Endothelial cell of umbilical vein (primary cell): ENCODE results near the gene PCDHGA10. TPM values are rescaled to one million over a fixed set of nuclear protein-coding genes. Genes with fewer than 3 reads are reported as not detected.
"Not testable (repeated sequence)": the region's sequence is repeated elsewhere in the genome, so short reads cannot be mapped to it uniquely, and the experiment has no call there.

Experiments used
- BruUV-seq: library from RNA; stranded (reverse); fragments of 400-500 nt; replicated peaks from 2 replicates; lab custom pipeline; 2021; lab: Mats Ljungman, UMichigan
- CTCF ChIA-PET: fragments of 300-600, 350-600 bp; sonication (Branson Sonifier 250); formaldehyde crosslinking; loops from one replicate; lab custom pipeline; 2021; ENCODE audit warnings: antibody characterized with exemption, inconsistent platforms; lab: Charles Lee
- POLR2A ChIA-PET: fragments of 300-600, 350-600 bp; sonication (Branson Sonifier 250); formaldehyde crosslinking; loops from one replicate; lab custom pipeline; 2021; ENCODE audit warnings: antibody characterized with exemption, inconsistent platforms; lab: Charles Lee
- DNase-seq: peaks from one replicate; pipeline ENCODE4 v3.0.0-alpha.2; 2011; ENCODE audit warnings: low read depth, low spot score
- FAIRE-seq: peaks from 2 replicates; lab custom pipeline; 2011; peaks lifted over from hg19 to GRCh38; lab: Jason Lieb, UNC
- H2AFZ ChIP-seq: 2 replicates; pipeline ENCODE4 v1.6.0; 2012; ENCODE audit warnings: low read depth, low read length, control low read depth, inconsistent platforms
- H3K27ac ChIP-seq: 2 replicates; pipeline ENCODE4 v1.5.1; 2011; ENCODE audit warnings: low read depth, mild to moderate bottlenecking, control low read depth, low read length, moderate library complexity; ENCODE audit not compliant: insufficient read depth
- H3K27me3 ChIP-seq, 2 experiments: 2 replicates each; pipeline versions ENCODE4 v1.6.0 to v1.6.1; 2011; ENCODE audit warnings: low read length in 2 of 2, mixed read lengths in 1 of 2; ENCODE audit not compliant: control insufficient read depth in 2 of 2, insufficient read depth in 2 of 2
- H3K36me3 ChIP-seq, 2 experiments: 2 replicates in 1 of 2; 3 replicates in 1 of 2; pipeline ENCODE4 v1.5.1; 2011; ENCODE audit warnings: low read length in 2 of 2, mild to moderate bottlenecking in 1 of 2, moderate library complexity in 1 of 2; ENCODE audit not compliant: control insufficient read depth in 2 of 2, insufficient read depth in 2 of 2; ENCODE audit errors: extremely low read depth in 1 of 2
- H3K4me1 ChIP-seq: 3 replicates; pipeline ENCODE4 v1.5.1; 2011; ENCODE audit warnings: mild to moderate bottlenecking, low read length; ENCODE audit not compliant: control insufficient read depth, insufficient read depth; ENCODE audit errors: extremely low read depth
- H3K4me2 ChIP-seq: 2 replicates; pipeline ENCODE4 v1.6.1; 2011; ENCODE audit warnings: low read length, control low read depth, mixed read lengths; ENCODE audit not compliant: insufficient read depth
- H3K4me3 ChIP-seq, 3 experiments: fragments of 200-600 bp in 1 of 3; sonication (generic), shearing (Covaris generic) in 1 of 3; replicated peaks in 1 of 3; 2 replicates each; pipeline ENCODE4 v1.5.1; 2011 to 2016; ENCODE audit warnings: control low read depth in 3 of 3, low read length in 3 of 3, mild to moderate bottlenecking in 2 of 3, inconsistent platforms in 1 of 3, low read depth in 1 of 3, moderate library complexity in 1 of 3; ENCODE audit not compliant: insufficient read depth in 1 of 3
- H3K79me2 ChIP-seq: 2 replicates; pipeline ENCODE4 v1.6.0; 2012; ENCODE audit warnings: low read length, inconsistent platforms; ENCODE audit not compliant: control insufficient read depth, insufficient read depth
- H3K9ac ChIP-seq: replicated peaks from 2 replicates; pipeline ENCODE3; 2011; ENCODE audit warnings: low read length, control low read depth; ENCODE audit not compliant: insufficient read depth; ENCODE audit errors: extremely low read depth
- H3K9me1 ChIP-seq: replicated peaks from 3 replicates; pipeline ENCODE4 v1.6.0; 2011; ENCODE audit warnings: mild to moderate bottlenecking, low read length; ENCODE audit not compliant: control insufficient read depth, insufficient read depth; ENCODE audit errors: extremely low read depth
- H3K9me3 ChIP-seq: replicated peaks from 2 replicates; pipeline ENCODE4 v1.5.1; 2012; ENCODE audit warnings: low read length, inconsistent platforms; ENCODE audit not compliant: control insufficient read depth, insufficient read depth
- H4K20me1 ChIP-seq: replicated peaks from 2 replicates; pipeline ENCODE3; 2011; ENCODE audit warnings: mild to moderate bottlenecking, low read length; ENCODE audit not compliant: control insufficient read depth, insufficient read depth; ENCODE audit errors: extremely low read depth
- EZH2 ChIP-seq: IDR thresholded peaks from 2 replicates; pipeline ENCODE4 v1.6.1; 2012; ENCODE audit warnings: borderline replicate concordance, low read depth, mild to moderate bottlenecking, moderate library complexity, low read length, inconsistent platforms; ENCODE audit not compliant: severe bottlenecking
- FOS ChIP-seq: IDR thresholded peaks from 2 replicates; pipeline ENCODE4 v1.6.1; 2011; ENCODE audit warnings: mild to moderate bottlenecking, low read length, moderate library complexity, borderline replicate concordance; ENCODE audit not compliant: insufficient read depth
- GATA2 ChIP-seq: IDR thresholded peaks from 2 replicates; pipeline ENCODE4 v1.7.0; 2011; ENCODE audit warnings: low read depth, mild to moderate bottlenecking, moderate library complexity, mixed read lengths, low read length; ENCODE audit not compliant: insufficient read length, insufficient read depth
- MYC ChIP-seq: IDR thresholded peaks from one replicate; pipeline ENCODE4 v1.6.1; 2011; ENCODE audit warnings: mild to moderate bottlenecking, low read depth, low read length
- POLR2A ChIP-seq: IDR thresholded peaks from 2 replicates; pipeline ENCODE4 v1.6.1; 2012; ENCODE audit warnings: low read depth, mild to moderate bottlenecking, control low read depth, low read length
- POLR2AphosphoS5 ChIP-seq: IDR thresholded peaks from 2 replicates; pipeline ENCODE4 v1.6.1; 2012; ENCODE audit warnings: low read depth, mild to moderate bottlenecking, control low read depth, low read length, moderate library complexity; ENCODE audit not compliant: insufficient read depth
- dilution Hi-C: fragments of 300-500 bp; cut with MboI; formaldehyde crosslinking; loops from one replicate; pipeline ENCODE4 v1.15.0; 2019; ENCODE audit warnings: low sequenced_read_pairs; ENCODE audit not compliant: extremely low pct_ligation_motif_present
- intact Hi-C: fragments of 100-400 bp; cut with micrococcal nuclease; formaldehyde crosslinking; loops from one replicate; pipeline ENCODE4 v1.10.0; 2022
- polyA plus RNA-seq, 4 experiments: library from polyadenylated mRNA; depleted of rRNA in 3 of 4; stranded (reverse) in 3 of 4; unstranded in 1 of 4; fragments of >200 nt; gene quantifications; 2 replicates each; pipeline versions ENCODE4 v1.2.1 to v1.2.3, GENCODE V29; 2011 to 2012; ENCODE audit warnings: missing spikeins in 1 of 4
- total RNA-seq: library from RNA; stranded (reverse); gene quantifications from 2 replicates; pipeline ENCODE4 v1.2.3, GENCODE V29; 2021
- TF ChIP-seq, protein P1 (sequence below): IDR thresholded peaks from 2 replicates; pipeline ENCODE4 v1.6.1; 2011; ENCODE audit not compliant: insufficient read depth, insufficient read length
- TF ChIP-seq, protein P2 (sequence below), 2 donors: IDR thresholded peaks; 1 replicate in 1 of 2; 2 replicates in 1 of 2; pipeline ENCODE4 v1.5.1; 2011; ENCODE audit warnings: low read length in 2 of 2, mild to moderate bottlenecking in 2 of 2, moderate library complexity in 2 of 2, control low read depth in 1 of 2, inconsistent platforms in 1 of 2, low read depth in 1 of 2; ENCODE audit not compliant: insufficient read depth in 1 of 2; ENCODE audit errors: extremely low read depth in 1 of 2

The PCDHGA10 gene
- total and polyA plus RNA-seq, 2 donors (not counting 3 experiments of a cell fraction or from before 2014, with no cell fraction given): 3.6 to 4.4 TPM

DNA sequence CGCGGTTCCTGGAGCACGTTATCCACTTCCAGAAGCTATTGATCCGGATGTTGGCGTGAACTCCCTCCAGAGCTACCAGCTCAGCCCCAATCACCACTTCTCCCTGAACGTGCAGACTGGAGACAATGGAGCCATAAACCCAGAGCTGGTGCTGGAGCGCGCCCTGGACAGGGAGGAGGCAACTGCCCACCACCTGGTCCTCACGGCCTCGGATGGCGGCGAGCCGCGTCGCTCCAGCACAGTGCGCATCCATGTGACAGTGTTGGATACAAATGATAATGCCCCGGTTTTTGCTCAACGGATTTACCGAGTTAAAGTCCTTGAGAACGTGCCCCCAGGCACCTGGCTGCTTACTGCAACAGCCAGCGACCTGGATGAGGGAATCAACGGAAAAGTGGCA, 9.4 kb upstream of the PCDHGA10 start:
- Histone ChIP-seq H3K9me1 (no peaks in the 10 kb centered on the region), H3K4me2 (no peak overlapping the region), H3K36me3 (no peaks in the 10 kb centered on the region), H3K9me3 (no peaks in the 10 kb centered on the region), H3K9ac (no peak overlapping the region), H3K27me3 (peaks cover 49 to 73% of the 10 kb centered on the region in 2 experiments), H3K4me3 (no peak overlapping the region), H3K4me1 (peaks cover 2% of the 10 kb centered on the region), H2AFZ (no peak overlapping the region), H3K79me2 (no peaks in the 10 kb centered on the region), H3K27ac (no peak overlapping the region), H4K20me1 (no peaks in the 10 kb centered on the region)
- ChIA-PET POLR2A (no interaction called here), CTCF (interaction anchor here (0.8 to 1.9 kb wide), 15 partner anchors 10 to 164 kb away, joined by 3 to 23 read pairs (median 4); partner anchors contain the start of genes PCDHGA10, PCDHGA11, PCDHGA12 and PCDHGB1)
- FAIRE-seq (no peak), DNase-seq (no peak)
- dilution Hi-C loops: no loop called here
- no peak for TF ChIP-seq POLR2A
- TF ChIP-seq, protein P1, sequence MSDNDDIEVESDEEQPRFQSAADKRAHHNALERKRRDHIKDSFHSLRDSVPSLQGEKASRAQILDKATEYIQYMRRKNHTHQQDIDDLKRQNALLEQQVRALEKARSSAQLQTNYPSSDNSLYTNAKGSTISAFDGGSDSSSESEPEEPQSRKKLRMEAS: no peak
- no peak for TF ChIP-seq MYC
- no peak for TF ChIP-seq POLR2AphosphoS5
- TF ChIP-seq FOS: no peak
- TF ChIP-seq GATA2: no peak
- TF ChIP-seq EZH2: no peak
- intact Hi-C loops: no loop called here
- BruUV-seq: no TSS peak

DNA sequence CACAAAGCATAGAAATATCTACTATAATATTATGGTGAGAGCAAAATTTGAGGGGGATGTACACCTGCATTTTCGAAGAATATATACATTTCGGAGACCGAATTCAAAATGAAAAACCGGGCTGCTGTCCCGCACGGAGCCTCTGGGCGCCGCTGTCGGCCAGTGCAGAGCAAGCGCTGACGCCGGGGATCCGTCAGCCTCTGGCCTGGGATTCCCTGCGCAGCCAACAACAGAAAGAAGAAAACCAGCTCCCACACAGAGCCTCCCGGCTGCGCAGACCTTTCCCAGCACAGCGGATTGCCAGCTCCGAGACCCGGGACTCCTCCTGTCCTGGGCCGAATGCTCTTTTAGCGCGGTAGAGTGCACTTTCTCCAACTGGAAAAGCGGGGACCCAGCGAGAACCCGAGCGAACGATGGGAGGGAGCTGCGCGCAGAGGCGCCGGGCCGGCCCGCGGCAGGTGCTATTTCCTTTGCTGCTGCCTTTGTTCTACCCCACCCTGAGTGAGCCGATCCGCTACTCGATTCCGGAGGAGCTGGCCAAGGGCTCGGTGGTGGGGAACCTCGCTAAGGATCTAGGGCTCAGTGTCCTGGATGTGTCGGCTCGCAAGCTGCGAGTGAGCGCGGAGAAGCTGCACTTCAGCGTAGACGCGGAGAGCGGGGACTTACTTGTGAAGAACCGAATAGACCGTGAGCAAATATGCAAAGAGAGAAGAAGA, 4.8 kb upstream of the PCDHGA10 start, which contains the start of gene PCDHGB6:
Gene PCDHGB6 (plus strand): TSS at position 232 of the 716 bp plus-strand sequence. CDS start 182 bp downstream, at position 414.
- peak within 1 kb of the TSS; percentile 66 for H3K4me2 ChIP-seq

More for the DNA sequence above, 4.8 kb upstream of the PCDHGA10 start, which contains the start of gene PCDHGB6:
- CTCF ChIA-PET: interaction anchor here (0.6 to 4.3 kb wide), 26 partner anchors 10 to 160 kb away, joined by 3 to 58 read pairs (median 4); partner anchors contain the start of genes PCDHGA1, PCDHGA11, PCDHGA12 and PCDHGA4
- Histone ChIP-seq H3K27me3 (peaks cover 53 to 80% of the 10 kb centered on the region in 2 experiments), H3K4me3 (peak within 1 kb of the TSS in 2 of 3 experiments; percentile 25 to 32), H2AFZ (peak within 1 kb of the TSS; percentile 50)
- dilution Hi-C loops, H3K9me1 ChIP-seq, intact Hi-C loops, H4K20me1 ChIP-seq, H3K36me3 ChIP-seq, H3K9me3 ChIP-seq, H3K27ac ChIP-seq, H3K4me1 ChIP-seq, POLR2A ChIA-PET, H3K79me2 ChIP-seq, H3K9ac ChIP-seq: not testable (repeated sequence)
- DNase-seq (peak; percentile 39), FAIRE-seq (peak; percentile 73)
- TSS peak; percentile 18 for BruUV-seq
- TF ChIP-seq, protein P2, sequence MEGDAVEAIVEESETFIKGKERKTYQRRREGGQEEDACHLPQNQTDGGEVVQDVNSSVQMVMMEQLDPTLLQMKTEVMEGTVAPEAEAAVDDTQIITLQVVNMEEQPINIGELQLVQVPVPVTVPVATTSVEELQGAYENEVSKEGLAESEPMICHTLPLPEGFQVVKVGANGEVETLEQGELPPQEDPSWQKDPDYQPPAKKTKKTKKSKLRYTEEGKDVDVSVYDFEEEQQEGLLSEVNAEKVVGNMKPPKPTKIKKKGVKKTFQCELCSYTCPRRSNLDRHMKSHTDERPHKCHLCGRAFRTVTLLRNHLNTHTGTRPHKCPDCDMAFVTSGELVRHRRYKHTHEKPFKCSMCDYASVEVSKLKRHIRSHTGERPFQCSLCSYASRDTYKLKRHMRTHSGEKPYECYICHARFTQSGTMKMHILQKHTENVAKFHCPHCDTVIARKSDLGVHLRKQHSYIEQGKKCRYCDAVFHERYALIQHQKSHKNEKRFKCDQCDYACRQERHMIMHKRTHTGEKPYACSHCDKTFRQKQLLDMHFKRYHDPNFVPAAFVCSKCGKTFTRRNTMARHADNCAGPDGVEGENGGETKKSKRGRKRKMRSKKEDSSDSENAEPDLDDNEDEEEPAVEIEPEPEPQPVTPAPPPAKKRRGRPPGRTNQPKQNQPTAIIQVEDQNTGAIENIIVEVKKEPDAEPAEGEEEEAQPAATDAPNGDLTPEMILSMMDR (IDR thresholded peaks at IDR 0.05; ENCODE audit: extremely low read depth in 1 of 2, insufficient read depth in 1 of 2, low read depth in 1 of 2, low read length in 2 of 2): peak; percentile 72 to 74
- TF ChIP-seq EZH2: peak; percentile 26
